Activated CD8-positive, alpha-beta memory T cell treated with anti-CD3 and anti-CD28 coated beads for 4 hours (primary cell): ENCODE data around the gene TRIM38.
"Not testable (repeated sequence)": the region's sequence is repeated elsewhere in the genome, so short reads cannot be mapped to it uniquely, and the experiment has no call there.

Experiments used
- DNase-seq, 2 donors: peaks; one replicate each; pipeline ENCODE4 v3.0.0-alpha.2; 2020; ENCODE audit warnings: low read depth in 2 of 2

The TRIM38 gene

DNA sequence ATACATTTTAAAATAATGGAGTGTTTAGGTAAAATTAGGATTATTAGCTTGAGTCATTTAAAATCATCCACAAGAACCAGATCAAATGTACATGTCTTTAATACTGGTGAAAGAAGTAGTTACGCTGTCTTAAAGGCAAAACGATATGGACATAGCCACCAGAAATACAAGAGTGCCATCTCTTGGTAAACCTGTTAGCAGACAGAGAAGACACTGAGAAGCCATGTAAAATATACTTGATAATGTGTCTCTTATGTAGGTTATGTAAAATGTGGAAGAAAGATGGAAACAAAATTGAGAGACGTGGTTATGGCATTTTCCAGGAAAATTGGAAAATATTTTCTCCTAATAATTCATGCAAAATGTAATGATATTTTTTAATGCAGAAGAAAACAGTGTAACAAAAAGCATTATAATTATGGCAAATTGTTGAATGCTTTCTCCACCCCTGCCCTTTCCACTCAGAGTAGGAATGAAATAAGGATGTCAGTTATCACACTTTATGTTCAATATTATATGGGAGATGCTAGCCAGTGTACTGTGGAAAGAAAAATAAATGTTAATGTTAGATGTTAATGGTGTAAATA is 19.9 kb upstream of the TRIM38 start:
- no peak for DNase-seq

DNA sequence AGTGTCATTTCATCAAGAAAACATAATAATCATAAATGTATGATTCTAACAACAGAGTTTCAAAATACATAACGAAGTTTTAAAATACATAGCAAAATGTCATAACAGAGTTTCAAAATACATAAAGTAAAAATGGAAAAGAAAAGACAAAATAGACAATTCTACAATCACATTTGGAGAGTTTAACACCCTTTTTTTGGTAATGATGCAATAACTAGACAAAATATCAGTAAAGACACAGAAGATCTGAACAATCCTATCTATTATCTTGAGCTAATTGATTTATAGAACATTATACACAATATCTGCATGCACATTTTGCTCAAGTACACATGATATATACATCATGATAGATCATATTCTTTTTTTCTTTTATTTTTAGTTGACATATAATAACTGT is 18.7 kb upstream of the TRIM38 start:
- no peak for DNase-seq

DNA sequence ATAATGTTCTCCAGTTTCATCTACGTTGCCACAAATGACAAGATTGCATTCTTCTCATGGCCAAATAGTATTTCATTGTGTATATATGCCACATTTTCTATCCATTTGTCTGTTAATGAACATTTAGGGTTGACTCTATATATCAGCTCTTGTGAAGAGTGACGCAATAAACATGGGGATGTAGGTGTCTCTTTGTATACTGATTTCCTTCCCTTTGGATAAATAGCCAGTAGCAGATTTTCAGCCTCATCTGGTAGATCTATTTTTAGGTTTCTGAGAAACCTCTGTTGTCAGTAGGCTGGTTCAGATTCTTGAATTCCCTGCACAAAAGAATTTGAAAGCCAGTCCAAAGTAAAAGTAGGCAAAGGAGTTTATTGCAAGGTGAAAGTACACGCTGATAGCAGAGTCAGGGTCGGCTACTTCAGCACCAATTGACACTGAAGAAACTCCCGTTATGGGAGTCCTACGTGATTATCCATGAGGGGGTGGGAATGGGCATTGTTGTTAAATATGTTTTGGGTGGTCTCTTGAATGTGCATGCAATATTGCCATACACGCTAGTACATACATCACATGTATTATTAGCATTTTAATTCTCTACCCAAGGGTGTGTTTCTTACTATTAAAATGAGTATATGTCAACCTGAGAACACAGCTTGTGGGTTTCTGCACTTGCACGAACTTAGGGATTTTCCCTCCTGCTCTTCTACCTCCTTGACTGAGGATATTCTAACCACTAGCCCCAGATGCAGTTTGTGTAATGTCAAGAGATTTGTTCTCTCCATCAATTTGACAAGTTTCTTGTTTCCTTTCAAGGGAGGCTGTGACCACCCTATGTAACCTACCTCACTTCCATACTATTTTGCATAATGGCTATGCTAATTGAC is 17.7 kb upstream of the TRIM38 start:
- no peak for DNase-seq

DNA sequence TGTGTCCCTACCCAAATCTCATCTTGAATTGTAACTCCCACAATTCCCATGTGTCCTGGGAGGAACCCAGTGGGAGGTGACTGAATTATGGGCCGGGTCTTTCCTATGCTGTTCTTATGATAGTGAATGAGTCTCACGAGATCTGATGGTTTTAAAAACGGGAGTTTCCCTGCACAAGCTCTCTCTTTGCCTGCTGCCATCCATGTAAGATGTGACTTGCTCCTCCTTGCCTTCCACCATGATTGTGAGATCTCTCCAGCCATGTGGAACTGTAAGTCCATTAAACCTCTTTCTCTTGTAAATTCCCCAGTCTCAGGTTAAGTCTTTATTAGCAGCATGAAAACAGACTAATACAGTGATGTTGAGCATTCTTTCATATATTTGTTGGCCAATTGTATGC is 16.9 kb upstream of the TRIM38 start:
- not testable (repeated sequence) for DNase-seq

DNA sequence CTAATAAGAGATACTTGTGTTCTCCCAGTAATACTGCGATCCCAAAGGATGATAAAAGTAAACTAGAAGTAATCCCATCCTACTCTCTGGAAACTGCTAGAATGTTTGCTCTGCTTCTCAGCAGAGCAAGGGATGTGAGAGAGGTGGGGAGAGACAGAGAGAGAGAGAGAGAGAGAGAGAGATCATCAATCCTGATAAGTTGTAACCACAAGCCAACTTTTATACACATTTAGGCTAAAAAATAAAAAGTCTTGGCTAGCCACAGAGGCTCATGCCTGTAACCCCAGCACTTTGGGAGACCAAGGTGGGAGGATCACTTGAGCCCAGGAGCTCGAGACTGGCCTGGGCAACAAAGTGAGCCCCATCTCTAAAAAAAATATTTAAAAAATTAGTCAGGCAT is 16.0 kb upstream of the TRIM38 start:
- no peak for DNase-seq

DNA sequence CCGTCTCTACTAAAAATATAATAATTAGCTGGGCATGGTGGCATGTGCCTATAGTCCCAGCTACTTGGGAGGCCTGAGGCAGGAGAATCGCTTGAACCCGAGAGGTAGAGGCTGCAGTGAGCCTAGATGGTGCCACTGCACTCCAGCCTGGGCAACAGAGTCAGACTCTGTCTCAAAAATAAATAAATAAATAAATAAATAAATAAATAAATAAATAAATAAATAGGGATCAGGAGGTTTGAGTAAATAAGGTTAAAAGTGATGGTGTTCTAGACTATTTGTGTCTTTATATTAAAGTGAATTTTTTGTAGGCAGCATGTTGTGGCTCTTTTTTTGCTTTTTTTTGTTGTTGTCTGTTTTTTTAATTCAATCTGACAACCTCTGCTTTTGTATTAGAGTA is 15.1 kb upstream of the TRIM38 start:
- DNase-seq = not testable (repeated sequence)

DNA sequence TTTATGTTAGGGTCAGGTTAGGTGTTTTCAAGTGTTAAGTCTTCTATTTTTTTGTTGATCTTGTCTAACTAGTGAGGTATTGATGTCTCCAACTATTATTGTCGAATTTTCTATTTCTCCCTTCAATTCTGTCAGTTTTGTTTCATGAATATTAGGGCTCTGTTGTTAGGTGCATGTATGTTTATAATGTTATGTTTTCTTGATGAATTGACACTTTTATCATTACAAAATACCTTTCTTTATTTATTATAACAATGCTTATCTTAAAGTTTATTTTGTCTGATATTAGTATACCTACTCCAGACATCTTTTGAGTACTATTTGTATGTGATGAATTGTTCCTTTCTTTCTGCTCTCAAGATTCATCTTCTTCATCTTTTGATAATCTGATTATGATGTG is 12.9 kb upstream of the TRIM38 start:
- no peak for DNase-seq

DNA sequence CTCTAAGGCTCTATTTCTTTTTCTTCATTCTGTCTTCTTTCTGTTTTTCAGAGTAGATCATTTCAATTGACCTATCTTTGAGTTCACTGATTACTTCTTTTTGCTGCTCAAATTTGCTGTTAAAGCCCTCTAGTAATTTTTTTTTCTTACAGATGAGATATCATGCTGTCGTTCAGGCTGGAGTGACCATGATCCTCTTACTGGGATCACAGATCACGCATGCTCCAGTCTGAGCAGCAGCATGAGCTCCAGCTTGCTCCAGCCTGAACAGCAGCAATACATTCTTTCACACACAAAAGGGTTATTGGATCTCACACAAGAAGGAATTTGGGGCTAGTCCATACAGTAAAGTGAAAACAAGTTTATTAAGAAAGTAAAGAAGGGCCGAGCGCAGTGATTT is 12.3 kb upstream of the TRIM38 start:
- no peak for DNase-seq

DNA sequence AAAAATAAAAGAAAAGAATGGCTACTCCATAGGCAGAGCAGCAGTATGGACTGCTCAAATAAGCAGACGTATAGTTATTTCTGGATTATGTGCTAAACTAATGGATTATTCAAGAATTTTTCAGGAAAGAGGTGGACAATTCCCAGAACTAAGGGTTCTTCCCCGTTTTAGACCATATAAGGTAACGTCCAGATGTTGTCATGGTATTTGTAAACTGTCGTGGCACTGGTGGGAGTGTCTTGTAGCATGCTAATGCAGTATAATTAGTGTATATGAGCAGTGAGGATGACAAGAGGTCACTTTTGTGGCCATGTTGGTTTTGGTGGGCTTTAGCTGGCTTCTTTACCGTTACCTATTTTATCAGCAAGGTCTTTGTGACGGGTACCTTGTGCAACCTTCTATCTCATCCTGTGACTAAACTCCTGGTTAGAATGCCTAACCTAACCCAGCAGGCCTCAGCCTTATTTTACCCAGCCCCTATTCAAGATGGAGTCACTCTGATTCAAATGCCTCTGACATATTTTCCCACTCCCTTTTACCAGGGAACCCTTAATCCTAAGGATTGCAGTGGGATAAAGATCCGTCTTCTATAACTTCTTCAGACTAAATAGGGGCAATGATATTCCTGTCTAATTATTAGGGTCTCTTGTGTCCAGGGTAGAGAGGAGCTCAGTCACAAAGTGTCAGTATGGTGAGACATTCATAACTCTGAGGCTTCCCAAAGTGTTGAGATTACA is 11.1 kb upstream of the TRIM38 start:
- DNase-seq = no peak

DNA sequence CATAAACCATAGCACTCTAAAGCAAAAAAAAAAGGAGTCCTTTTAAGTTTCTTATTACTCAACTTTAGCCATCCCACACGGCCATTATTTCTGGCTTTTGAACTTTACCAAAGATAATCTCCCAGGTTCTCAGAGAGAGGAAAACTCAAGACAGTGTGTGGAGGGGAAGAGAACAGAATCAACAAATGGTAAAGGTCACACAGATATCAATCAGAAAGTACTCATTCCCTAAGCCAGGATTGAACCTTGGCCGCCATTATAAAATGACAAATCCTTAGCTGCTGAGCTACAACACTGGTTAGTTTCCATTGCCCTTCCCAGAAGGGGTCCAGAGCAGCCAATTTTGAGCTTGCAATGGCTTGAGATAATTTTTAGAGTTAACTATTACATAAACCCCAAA is 10.1 kb upstream of the TRIM38 start:
- DNase-seq = no peak

DNA sequence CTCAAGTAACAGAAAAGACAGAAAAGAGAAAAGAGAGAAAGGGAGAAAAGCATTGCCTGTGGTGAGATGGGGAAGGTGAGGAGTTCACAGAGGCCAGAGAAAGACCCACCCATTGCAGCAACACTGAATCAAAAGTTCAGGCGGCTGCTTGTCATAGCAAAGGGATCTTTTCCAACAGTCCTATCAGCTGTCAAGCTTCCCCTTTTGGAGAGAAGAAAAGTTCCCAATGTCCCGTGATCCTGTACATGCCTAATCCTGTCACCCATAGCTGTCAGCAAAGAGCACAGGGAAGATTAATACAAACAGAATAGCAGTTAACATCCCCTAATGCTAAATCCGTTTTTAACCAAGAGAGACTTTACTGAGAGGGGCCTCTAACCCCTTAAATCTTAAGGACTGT is 8.9 kb upstream of the TRIM38 start:
- no peak for DNase-seq

DNA sequence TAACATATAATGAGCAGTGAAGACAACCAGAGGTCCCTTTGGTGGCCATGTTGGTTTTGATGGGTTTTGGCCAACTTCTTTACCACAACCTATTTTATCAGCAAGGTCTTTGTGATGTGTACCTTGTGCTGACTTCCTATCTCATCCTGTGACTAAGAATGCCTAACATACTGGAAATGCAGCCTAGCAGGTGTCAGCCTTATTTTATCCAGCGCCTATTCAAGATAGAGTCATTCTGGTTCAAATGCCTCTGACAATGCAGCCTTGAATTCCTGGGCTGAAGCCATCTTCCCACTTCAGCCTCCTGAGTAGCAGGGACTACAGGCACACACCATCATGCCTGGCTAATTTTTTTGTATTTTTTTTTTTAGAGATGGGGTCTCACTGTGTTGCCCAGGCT is 7.8 kb upstream of the TRIM38 start:
- no peak for DNase-seq

DNA sequence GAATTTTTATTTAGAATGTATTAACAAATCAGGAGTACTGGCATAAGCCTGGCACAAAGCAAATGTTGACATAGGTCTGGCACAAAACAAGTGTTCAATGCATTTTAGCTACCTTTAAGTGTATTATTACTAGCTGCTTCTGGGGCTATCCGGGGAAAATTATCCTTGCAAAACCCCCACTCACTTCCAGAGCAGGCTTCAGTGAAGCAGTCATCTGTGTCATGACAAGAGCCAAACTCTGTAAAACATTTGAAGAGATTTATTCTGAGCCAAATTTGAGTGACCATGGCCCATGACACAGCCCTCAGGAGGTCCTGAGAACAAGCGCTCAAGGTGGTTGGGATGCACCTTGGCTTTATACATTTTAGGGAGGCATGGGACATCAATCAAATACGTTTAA is 6.4 kb upstream of the TRIM38 start:
- DNase-seq = no peak

DNA sequence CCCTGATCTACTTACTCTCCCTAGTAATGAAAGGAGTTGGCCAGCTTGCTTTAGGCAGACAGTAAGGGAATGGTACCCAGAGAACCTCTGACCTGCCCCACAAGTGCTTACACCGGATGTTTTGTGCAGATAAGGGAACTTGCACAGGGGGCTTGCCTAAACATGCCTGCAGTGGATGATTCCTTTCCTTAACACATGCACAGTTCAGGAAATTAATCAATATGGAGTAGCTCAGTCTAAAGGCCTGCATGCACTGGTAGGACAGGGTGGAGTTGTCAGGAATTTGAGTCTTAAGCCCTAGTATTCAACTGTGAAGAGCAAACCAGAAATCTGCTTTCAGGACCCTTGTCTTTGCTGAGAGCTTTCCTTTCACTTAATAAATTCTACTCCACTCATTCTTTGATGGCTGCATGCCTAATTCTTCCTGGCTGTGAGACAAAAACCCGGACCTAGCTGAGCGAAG is 3.9 kb upstream of the TRIM38 start:
- no peak for DNase-seq

DNA sequence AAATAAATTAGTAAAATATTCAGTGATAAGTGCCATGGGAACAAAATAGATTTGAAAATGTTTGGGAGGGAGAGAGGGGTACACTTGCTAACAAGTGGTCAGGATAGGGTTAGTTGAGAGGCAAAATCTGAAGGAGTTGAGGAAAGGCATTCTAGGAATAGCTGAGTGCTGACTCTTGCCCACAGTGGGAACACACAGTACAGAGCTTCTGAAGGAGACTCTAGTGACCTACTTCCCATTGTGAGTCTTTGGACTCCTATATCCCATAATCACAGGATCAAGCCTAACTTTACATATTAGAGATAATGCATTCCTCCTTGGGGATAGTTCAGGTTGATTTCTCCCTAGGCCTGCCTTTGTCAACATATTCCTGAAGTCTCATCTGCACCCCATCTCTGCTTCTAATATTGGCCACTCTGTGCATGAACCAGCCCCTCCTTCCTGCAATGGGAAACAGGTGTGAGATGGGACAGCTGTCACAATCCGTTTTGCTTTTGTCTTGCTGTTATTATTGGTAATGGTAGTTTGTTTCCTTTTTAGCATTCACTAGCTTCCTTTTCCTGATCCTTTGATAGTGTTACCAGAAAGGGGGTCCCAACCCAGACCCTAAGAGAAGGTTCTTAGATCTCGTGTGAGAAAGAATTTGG is 2.6 kb upstream of the TRIM38 start:
- DNase-seq = no peak

DNA sequence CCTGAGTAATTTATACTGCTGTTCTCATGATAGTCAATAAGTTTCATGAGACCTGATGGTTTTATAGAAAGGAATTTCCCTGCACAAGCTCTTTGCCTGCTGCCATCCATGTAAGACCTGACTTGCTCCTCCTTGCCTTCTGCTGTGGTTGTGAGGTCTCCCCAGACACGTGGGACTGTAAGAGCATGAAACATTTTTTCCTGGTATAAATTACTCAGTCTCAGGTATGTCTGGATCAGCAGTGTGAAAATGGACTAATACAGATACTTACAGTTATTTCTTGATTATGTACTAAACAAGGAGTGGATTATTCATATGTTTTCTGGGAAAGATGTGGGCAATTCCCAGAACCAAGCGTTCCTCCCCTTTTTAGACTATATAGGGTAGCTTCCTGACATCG is 1.9 kb upstream of the TRIM38 start:
- no peak for DNase-seq

DNA sequence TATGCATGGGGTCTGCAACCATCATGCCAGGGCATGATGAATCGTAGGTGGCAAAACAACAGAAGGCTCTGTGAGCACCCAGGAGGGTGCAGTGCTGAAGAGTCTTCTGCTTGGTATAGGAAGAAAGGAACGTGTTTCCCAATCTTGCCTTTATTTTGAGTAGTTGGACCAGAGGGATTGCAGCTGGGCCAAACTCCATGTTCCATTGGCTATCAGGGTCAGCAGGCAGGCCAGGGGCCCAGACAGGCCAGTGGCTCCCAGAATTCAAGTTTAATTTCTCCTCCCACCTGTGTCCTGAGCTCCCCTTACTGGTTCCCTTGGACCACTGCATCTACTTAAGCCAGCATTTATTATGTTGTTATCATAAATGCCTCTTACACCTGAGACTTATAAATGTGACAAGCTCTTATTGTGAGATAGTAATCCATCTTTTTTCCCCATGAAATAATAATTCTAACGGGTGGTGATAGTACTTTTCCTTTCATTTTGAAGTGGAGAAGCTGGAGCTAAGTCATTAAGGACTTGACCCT is 918 bp upstream of the TRIM38 start:
- DNase-seq = no peak

DNA sequence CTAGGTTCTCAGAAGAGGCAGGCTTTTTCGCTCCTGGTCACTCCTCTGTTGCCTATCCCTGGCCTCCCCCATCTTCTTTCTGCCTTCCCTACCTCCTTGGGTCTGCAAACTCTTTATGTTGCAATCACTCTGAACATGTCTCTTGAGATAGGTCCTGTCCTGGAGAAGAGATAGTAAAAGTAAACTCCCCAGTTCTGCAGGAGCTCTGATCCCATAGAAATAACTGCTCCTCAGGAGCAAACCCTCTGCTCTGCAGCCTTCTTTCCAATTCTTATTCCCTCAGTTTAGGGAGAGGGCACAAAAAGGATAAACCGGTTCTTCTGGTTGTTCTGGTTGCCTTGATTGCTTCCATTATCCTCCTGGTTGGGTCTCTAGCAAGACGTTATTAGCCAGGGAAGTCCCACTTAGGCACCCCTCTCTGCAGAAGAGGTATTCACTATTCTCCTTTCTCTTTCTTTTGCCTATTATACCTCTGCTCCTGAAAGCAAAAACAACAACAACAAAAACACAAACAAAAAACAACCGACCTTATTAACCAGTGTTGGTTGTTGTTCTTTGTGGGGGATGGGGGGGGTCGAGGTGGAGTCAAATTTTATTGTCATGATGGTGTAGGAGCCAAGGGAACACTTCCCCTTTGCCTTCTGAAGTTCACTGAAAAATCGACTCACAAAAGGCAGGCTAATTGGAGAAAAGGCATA is 973 bp downstream of the TRIM38 start:
- no peak for DNase-seq

DNA sequence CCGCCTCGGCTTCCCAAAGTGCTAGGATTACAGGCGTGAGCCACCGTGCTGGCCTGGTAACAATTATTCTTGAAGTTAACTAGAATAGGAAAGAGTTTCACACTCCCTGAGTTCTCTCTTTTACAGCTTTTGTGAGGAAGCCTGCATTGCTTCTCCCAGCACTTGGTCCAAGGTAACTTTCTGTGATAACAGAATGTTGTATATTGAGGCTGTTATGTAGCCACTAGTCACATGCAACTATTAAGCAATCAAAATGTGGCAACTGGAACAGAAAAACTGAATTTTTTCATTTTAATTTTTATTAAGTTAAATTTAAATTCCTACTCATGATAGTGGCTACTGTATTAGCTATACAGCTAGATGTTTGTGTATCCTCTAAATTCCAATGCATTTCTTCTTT is 2.5 kb downstream of the TRIM38 start:
- no peak for DNase-seq

DNA sequence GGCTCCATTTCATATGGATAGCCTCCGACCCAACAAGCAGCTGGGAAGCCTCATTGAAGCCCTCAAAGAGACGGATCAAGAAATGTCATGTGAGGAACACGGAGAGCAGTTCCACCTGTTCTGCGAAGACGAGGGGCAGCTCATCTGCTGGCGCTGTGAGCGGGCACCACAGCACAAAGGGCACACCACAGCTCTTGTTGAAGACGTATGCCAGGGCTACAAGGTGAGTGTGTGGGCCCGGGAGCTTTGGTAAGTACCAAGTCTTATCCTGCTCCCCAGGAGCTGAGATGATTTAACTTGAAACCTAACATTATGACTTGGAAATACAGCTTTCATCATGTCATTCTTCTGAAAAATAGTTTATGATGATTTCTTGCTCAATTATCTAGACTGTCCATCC is 4.1 kb downstream of the TRIM38 start:
- no peak for DNase-seq

DNA sequence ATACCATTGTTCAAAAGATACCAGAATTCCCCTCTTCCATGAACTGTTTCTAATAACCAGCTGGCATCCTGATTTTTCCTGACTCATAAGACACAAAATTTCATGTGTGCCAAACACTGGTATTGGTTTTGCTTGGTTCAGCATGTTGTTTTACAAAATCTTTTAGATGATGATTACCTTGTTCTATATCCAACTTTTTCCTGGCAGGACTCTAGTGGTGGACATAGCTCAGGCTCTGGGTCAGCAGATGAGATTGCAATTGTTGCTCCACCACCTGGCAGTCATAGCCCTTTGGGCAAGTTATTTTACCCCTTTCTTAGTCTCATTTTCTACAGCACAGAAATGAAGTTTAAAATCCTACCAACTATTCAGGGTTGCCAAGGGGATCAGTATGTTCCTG is 6.2 kb downstream of the TRIM38 start:
- DNase-seq = no peak
